Psoas muscle (tissue), 8 donors: ENCODE measurements around the gene CAPN12. TPM values are rescaled to one million over a fixed set of nuclear protein-coding genes. Genes with fewer than 3 reads are reported as not detected.
A peak's percentile ranks its signal among the peaks of the same experiment; 100 is the strongest.

Experiments used
- ATAC-seq, 4 donors: fragments of 200-7000 bp; cut with Tn5 transposase; one replicate each; pipeline ENCODE4 v1.9.1; 2020; ENCODE audit warnings: moderate library complexity in 3 of 4, mild to moderate bottlenecking in 2 of 4
- DNase-seq, 2 donors: peaks; one replicate each; pipeline ENCODE4 v3.0.0-alpha.2; 2020
- H3K27ac ChIP-seq: fragments of 200-600 bp; one replicate; pipeline ENCODE4 v1.8.0; 2022
- H3K27me3 ChIP-seq, 3 donors: fragments of 200-600 bp in 1 of 3; one replicate each; pipeline versions ENCODE4 v1.6.1 to v1.8.0; 2013 to 2022; ENCODE audit warnings: low read length in 2 of 3, mild to moderate bottlenecking in 2 of 3, moderate library complexity in 1 of 3; ENCODE audit not compliant: insufficient read depth in 3 of 3
- H3K36me3 ChIP-seq, 2 donors: fragments of 200-600 bp in 1 of 2; one replicate each; pipeline versions ENCODE4 v1.6.1 to v1.8.0; 2013 to 2022; ENCODE audit warnings: low read depth in 1 of 2, mild to moderate bottlenecking in 1 of 2, moderate library complexity in 1 of 2; ENCODE audit not compliant: insufficient read depth in 1 of 2
- H3K4me1 ChIP-seq: fragments of 200-600 bp; one replicate; pipeline ENCODE4 v1.8.0; 2022
- H3K4me3 ChIP-seq: fragments of 200-600 bp; one replicate; pipeline ENCODE4 v1.8.0; 2022; ENCODE audit warnings: mild to moderate bottlenecking
- H3K9me3 ChIP-seq: fragments of 200-600 bp; one replicate; pipeline ENCODE4 v1.8.0; 2022
- CTCF ChIP-seq: fragments of 200-600 bp; IDR thresholded peaks from one replicate; pipeline ENCODE4 v1.8.0; 2022; ENCODE audit warnings: antibody characterized with exemption
- WGBS, 3 donors: extraction: QIAGEN DNeasy Blood & Tissue Kit; methylation state at CpG; one replicate each; pipeline versions ENCODE4 v1.1.6 to v1.1.7; 2013; 5-methylcytosine and 5-hydroxymethylcytosine counted together
- intact Hi-C, 2 donors: fragments of 100-400 bp; cut with DNase I; formaldehyde crosslinking; loops; one replicate each; pipeline versions ENCODE4 v1.11.0 to v1.14.2; 2022
- polyA plus RNA-seq, 3 donors: library from polyadenylated mRNA; stranded (reverse); fragments of 200-250 nt; gene quantifications; one replicate each; pipeline ENCODE4 v1.2.3, GENCODE V29; 2013
- total RNA-seq, 4 donors: library from RNA; stranded (reverse); fragmentation: NEBNext Ultra II Directional in 2 of 4; extraction: Animal tissue kit (Norgen Biotek cat#: 25700) in 2 of 4; gene quantifications; one replicate each; pipeline versions ENCODE4 v1.2.1 to v1.2.4, GENCODE V29; 2021 to 2023
- donor health status: healthy with polysubstance abuse.
- donor health status: DM: no; HTN: no; CAD: no; lungs with moderate emphysema.
- donor health status: Bipolar disorder and iron deficiency.
- donor health status: healthy.
- donor health status: DM: yes; HTN: yes; CAD: no.
- donor health status: DM: no; HTN: no; CAD: no.
- donor health status: DM: no; HTN: no; CAD: no.
- donor health status: DM: yes; HTN: yes; CAD: no.

The CAPN12 gene
- total and polyA plus RNA-seq, 7 donors, result 0.27 to 0.64 (median 0.35) TPM

- whole genome bisulfite sequencing, 3 donors, result 50 to 78% (median 65%) methylated on average over 15 of the region's 15 CpGs
- peaks cover 87% of the 10 kb centered on the region for H3K4me1 ChIP-seq
- TF ChIP-seq CTCF, result no peak
Measured at GRCh38 chr19:38684862-38685665, 59.2 kb downstream of the CAPN12 start.

GRCh38 chr19:38684078-38684861, 60.0 kb downstream of the CAPN12 start:
- no peaks in the 10 kb centered on the region for H3K27me3 ChIP-seq

More at GRCh38 chr19:38684862-38685665, 59.2 kb downstream of the CAPN12 start:
- DNase-seq (no peak), ATAC-seq (no peak)
- H3K9me3 ChIP-seq, result no peaks in the 10 kb centered on the region
- H3K36me3 ChIP-seq, result no peaks in the 10 kb centered on the region
- peak overlapping the region; percentile 98 for H3K27ac ChIP-seq
- H3K27me3 ChIP-seq, result no peaks in the 10 kb centered on the region
- intact Hi-C loops, result no loop called here
- peak overlapping the region; percentile 16 for H3K4me3 ChIP-seq

GRCh38 chr19:38683393-38684077, 60.7 kb downstream of the CAPN12 start:
- H3K4me3 ChIP-seq, result no peak overlapping the region
- no peaks in the 10 kb centered on the region for H3K9me3 ChIP-seq
- intact Hi-C loops, result no loop called here
- peaks cover 91% of the 10 kb centered on the region for H3K4me1 ChIP-seq
- peak; percentile 63 to 72 (median 68) for ATAC-seq
- H3K27me3 ChIP-seq, result no peaks in the 10 kb centered on the region
- TF ChIP-seq CTCF, result no peak
- WGBS, 3 donors, result 27 to 44% (median 34%) methylated on average over 10 of the region's 10 CpGs
- peak overlapping the region; percentile 98 for H3K27ac ChIP-seq
- H3K36me3 ChIP-seq, result no peaks in the 10 kb centered on the region
- peak; percentile 77 to 85 for DNase-seq

More at GRCh38 chr19:38684078-38684861, 60.0 kb downstream of the CAPN12 start:
- DNase-seq (peak; percentile 80 to 87), ATAC-seq (peak; percentile 73 to 82 (median 78))
- TF ChIP-seq CTCF, result no peak
- intact Hi-C loops, result no loop called here
- Histone ChIP-seq H3K9me3 (no peaks in the 10 kb centered on the region), H3K36me3 (no peaks in the 10 kb centered on the region), H3K27ac (peak overlapping the region; percentile 98), H3K4me3 (peak overlapping the region; percentile 16), H3K4me1 (peaks cover 91% of the 10 kb centered on the region)
- 20 to 41% (median 26%) methylated on average over 7 of the region's 7 CpGs for WGBS, 3 donors

- Histone ChIP-seq H3K36me3 (no peaks in the 10 kb centered on the region), H3K4me3 (no peak overlapping the region), H3K27me3 (no peaks in the 10 kb centered on the region), H3K4me1 (peaks cover 90% of the 10 kb centered on the region), H3K27ac (peak overlapping the region; percentile 98), H3K9me3 (no peaks in the 10 kb centered on the region)
- 81 to 87% (median 82%) methylated on average over 7 of the region's 7 CpGs for WGBS, 3 donors
- no peak for TF ChIP-seq CTCF
- no peak for ATAC-seq
- intact Hi-C loops, result no loop called here
- no peak for DNase-seq
Measured at GRCh38 chr19:38682872-38683392, 61.3 kb downstream of the CAPN12 start.
